ENCODE measurements around the gene LBH. TPM values are rescaled to one million over a fixed set of nuclear protein-coding genes. Genes with fewer than 3 reads are reported as not detected.

LBH gene
- polyA plus RNA-seq, 6 donors from 2014 or later, result 191 to 297 (median 221) TPM

DNA sequence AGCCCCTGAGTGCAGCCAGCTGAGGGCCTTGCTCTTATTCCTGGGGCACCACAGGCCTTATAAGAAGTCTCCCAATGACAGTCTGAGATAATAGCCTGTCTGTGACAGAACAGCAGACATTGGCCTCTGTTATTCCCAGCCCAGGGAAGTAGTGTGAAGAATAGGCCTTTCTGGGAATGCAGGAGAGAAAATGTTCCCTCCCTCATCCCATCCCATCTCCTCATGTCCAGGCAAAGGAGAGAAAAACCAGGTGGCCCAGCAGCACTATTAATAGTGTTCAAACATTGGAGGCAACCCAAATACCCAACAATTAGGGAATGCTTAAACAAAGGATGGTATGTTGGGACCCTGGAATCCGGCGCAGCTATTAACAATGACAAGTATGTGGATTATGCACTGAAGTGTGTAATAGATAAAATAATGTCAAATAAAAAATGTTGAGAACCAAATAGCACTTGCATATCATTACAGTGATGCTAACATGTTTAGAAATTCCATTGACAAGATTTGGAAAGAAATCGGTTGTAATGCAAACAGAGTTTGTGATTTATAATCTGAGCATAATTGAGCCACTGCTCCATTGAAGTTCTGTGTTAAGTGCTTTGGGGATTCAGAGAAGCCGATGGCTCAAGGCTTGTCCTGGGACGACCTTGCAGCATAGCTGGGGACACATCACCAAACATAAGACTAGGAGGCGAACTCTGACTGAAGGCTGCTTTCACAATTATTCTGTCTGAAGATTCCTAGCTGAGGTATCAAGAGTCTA, 69.3 kb downstream of the LBH start:
- Mint-ChIP-seq H3K27me3 (no peaks in the 10 kb centered on the region), H3K27ac (peak overlapping the region in 2 of 6 donors; percentile 29 to 74), H3K9me3 (peaks cover 0 to 6% (median 4%) of the 10 kb centered on the region in 7 donors), H3K4me1 (peaks cover 38 to 58% (median 57%) of the 10 kb centered on the region in 3 donors), H3K4me3 (no peak overlapping the region), H3K36me3 (peaks cover 0 to 8% of the 10 kb centered on the region in 2 donors)
- ATAC-seq (ENCODE audit: low read depth in 2 of 2), result no peak
- no peak for DNase-seq

DNA sequence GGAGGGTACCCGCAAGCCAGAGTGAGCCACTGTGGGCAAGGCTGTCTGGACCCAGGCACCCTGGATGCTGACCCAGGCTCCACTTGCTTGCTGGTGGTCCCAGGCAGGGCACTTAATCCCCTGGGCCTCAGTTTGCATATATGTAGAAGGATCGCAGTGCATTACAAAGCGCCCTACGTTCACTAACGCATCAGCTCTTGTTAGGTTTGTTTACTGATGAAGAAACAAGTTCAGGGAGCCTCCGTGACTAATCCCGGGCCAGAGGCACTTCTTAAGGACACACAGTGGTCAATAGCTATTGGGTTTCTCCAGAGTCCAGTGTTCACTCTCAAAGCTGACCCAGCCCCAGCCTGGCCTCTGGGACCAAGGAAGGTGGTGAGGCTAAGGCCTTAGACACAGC, 70.2 kb downstream of the LBH start:
- no peaks in the 10 kb centered on the region for H3K27me3 Mint-ChIP-seq
- ATAC-seq (ENCODE audit: low read depth in 2 of 2), result no peak
- no peak overlapping the region for H3K4me3 Mint-ChIP-seq
- DNase-seq, result no peak
- peak overlapping the region in 2 of 6 donors; percentile 18 to 21 for H3K27ac Mint-ChIP-seq
- peaks cover 0 to 8% of the 10 kb centered on the region in 2 donors for H3K36me3 Mint-ChIP-seq
- H3K4me1 Mint-ChIP-seq, result peaks cover 38 to 60% (median 56%) of the 10 kb centered on the region in 3 donors
- peaks cover 0 to 6% (median 4%) of the 10 kb centered on the region in 7 donors for H3K9me3 Mint-ChIP-seq

DNA sequence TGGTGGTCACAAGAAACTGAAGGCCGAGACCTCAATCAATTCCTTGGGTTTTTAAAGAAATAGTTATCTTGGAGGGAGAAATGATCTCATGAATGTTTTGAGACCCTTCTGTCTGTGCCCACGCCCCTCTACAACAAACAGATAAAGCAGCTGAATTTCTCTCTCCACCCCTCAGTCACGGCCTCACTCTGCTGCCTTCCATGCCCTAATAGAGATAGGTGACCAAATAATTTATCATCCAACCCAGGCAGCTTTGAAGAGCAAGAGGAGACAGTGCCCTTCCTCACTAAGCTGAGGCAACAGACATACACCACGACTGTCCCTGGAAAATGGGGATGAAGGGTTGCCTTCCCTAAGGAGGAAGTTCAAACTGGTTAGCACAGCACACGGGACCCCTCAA, 71.2 kb downstream of the LBH start:
- DNase-seq, result no peak
- H3K36me3 Mint-ChIP-seq, result peaks cover 0 to 1% of the 10 kb centered on the region in 2 donors
- peaks cover 31 to 57% (median 56%) of the 10 kb centered on the region in 3 donors for H3K4me1 Mint-ChIP-seq
- peak overlapping the region in 4 of 6 donors; percentile 18 to 92 (median 56) for H3K27ac Mint-ChIP-seq
- no peak overlapping the region for H3K4me3 Mint-ChIP-seq
- peaks cover 0 to 2% (median 0%) of the 10 kb centered on the region in 7 donors for H3K9me3 Mint-ChIP-seq
- no peak for ATAC-seq (ENCODE audit: low read depth in 2 of 2)
- no peaks in the 10 kb centered on the region for H3K27me3 Mint-ChIP-seq

DNA sequence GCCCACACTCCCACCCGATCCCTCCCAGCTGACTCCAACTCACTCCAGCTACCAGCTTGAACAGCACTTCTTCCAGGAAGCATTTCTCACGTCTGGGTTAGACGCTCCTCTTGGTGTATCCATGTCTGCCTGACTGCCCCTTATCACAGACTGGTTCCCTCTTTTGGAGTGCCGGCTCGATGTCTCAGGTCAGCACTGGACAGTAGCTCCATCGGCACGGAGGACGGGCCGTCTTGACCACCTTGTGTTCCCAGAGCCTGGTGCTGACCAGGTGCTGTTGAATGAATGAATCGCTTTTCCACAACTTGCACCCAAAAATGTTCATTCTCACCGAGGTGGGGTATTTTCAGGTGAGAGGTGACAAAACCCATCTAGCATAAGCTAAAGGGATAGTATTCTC, 71.8 kb downstream of the LBH start:
- Mint-ChIP-seq H3K27ac (peak overlapping the region in 3 of 6 donors; percentile 3 to 23 (median 14)), H3K4me3 (no peak overlapping the region), H3K27me3 (no peaks in the 10 kb centered on the region), H3K36me3 (no peaks in the 10 kb centered on the region), H3K9me3 (peaks cover 0 to 2% (median 0%) of the 10 kb centered on the region in 7 donors), H3K4me1 (peaks cover 33 to 52% (median 51%) of the 10 kb centered on the region in 3 donors)
- DNase-seq (no peak), ATAC-seq (ENCODE audit: low read depth in 2 of 2) (no peak)

DNA sequence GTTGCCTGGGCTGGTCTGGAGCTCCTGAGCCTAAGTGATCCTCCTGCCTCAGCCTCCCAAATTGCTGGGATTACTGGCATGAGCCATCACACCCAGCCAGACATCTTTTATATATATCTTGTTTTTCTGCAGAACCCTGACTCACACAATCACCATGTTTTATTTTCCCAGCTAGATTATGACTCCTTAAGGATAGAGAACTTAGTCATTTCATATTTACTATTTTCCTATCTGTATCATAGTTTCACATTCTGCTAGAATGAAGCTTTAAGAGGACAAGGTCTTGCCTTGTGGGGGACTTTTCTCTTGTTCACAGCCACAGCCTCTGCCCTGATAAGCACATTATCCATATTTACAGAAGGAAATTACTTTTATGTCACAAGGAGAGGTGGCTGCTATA, 73.9 kb downstream of the LBH start:
- ATAC-seq (ENCODE audit: low read depth in 2 of 2) (no peak), DNase-seq (no peak)
- H3K4me1 Mint-ChIP-seq, result peaks cover 33 to 53% (median 45%) of the 10 kb centered on the region in 3 donors
- peak overlapping the region in 2 of 6 donors; percentile 80 to 87 for H3K27ac Mint-ChIP-seq
- no peaks in the 10 kb centered on the region for H3K27me3 Mint-ChIP-seq
- H3K36me3 Mint-ChIP-seq, result no peaks in the 10 kb centered on the region
- no peaks in the 10 kb centered on the region for H3K9me3 Mint-ChIP-seq
- no peak overlapping the region for H3K4me3 Mint-ChIP-seq

DNA sequence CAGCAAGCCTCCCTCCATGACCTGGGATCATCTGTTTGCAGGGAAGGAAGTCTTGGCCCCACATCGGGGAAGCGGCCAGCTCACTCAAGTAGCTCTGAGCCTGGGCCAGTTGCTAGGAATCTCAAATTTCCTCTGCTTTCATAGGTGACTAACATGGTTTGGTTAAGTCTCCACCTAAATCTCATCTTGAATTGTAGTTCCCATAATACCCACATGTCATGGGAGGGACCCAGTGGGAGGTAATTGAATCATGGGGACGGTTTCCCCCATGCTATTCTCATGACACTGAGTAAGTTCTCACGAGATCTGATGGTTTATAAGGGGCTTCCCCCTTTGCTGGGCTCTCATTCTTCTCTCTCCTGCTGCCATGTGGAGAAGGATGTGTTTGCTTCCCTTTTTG, 75.2 kb downstream of the LBH start:
- ATAC-seq (ENCODE audit: low read depth in 2 of 2) (no peak), DNase-seq (no peak)
- Mint-ChIP-seq H3K9me3 (no peaks in the 10 kb centered on the region), H3K27ac (no peak overlapping the region), H3K4me1 (peaks cover 42 to 57% (median 49%) of the 10 kb centered on the region in 3 donors), H3K27me3 (no peaks in the 10 kb centered on the region), H3K4me3 (no peak overlapping the region), H3K36me3 (no peaks in the 10 kb centered on the region)

DNA sequence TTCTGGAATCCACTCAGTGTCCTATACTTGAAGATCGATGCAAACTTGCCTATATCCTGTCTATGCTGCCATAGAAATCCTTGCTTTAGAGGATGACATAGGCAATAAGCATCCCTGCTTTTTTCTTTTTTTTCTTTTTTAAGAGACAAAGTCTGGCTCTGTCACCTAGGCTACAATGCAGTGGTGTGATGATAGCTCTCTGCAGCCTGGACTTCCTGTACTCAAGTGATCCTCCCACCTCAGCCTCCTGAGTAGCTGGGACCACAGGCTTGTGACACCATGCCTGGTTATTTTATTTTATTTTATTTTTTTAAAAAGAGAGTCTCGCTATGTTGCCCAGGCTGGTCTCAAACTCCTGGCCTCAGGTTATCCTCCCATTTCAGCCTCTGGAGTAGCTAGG, 76.9 kb downstream of the LBH start:
- Mint-ChIP-seq H3K4me3 (no peak overlapping the region), H3K27ac (peak overlapping the region in 1 of 6 donors; percentile 53), H3K9me3 (no peaks in the 10 kb centered on the region)

More for the DNA sequence above, 76.9 kb downstream of the LBH start:
- ATAC-seq (ENCODE audit: low read depth in 2 of 2), result no peak
- no peak for DNase-seq
- Mint-ChIP-seq H3K27me3 (no peaks in the 10 kb centered on the region), H3K4me1 (peaks cover 34 to 56% (median 49%) of the 10 kb centered on the region in 3 donors), H3K36me3 (no peaks in the 10 kb centered on the region)

Other genes with a start within 250 kb of the LBH start
- gene YPEL5, start 84.5 kb upstream of the LBH start, polyA plus RNA-seq (ENCODE audit: low read depth in 6 of 6), result 100 to 1,000 TPM; 196 to 315 (median 230) TPM
- 10 to 100 TPM; 13.1 to 29.4 (median 19.4) TPM for gene LCLAT1, start 215.7 kb downstream of the LBH start, polyA plus RNA-seq (ENCODE audit: low read depth in 6 of 6)

Measured in naive B cell (primary cell).